GM20000 (cell line): Measurements from ENCODE around the gene MTTP.

ENCODE experiments used
- DNase-seq: peaks from one replicate; pipeline ENCODE4 v3.0.0; 2012; ENCODE audit warnings: low spot score
- TF ChIP-seq, protein P1 (sequence below): IDR thresholded peaks from 2 replicates; pipeline ENCODE4 v1.5.1; 2012; ENCODE audit warnings: mild to moderate bottlenecking, control low read depth; ENCODE audit errors: extremely low read depth, missing control alignments

Gene MTTP

DNA sequence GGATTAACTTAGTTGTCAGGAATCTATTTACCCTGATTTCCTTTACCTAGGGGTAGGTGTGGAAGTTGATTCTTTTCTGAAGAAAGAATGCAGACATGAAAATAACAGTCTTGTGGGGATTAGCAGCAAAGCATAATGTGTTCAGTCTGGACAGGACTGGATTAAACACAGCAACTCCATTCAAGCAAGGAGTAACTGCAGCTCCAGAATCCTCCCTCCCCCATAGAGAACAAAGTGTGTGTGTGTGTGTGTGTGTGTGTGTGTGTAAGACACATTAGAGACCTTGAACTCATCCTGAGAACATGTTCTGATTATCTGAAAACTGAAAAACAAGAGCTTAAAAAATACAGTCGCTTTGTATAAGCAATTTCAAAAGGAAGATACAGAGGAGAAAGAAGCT is 73.7 kb downstream of the MTTP start:
- no peak for DNase-seq
- TF ChIP-seq, protein P1, sequence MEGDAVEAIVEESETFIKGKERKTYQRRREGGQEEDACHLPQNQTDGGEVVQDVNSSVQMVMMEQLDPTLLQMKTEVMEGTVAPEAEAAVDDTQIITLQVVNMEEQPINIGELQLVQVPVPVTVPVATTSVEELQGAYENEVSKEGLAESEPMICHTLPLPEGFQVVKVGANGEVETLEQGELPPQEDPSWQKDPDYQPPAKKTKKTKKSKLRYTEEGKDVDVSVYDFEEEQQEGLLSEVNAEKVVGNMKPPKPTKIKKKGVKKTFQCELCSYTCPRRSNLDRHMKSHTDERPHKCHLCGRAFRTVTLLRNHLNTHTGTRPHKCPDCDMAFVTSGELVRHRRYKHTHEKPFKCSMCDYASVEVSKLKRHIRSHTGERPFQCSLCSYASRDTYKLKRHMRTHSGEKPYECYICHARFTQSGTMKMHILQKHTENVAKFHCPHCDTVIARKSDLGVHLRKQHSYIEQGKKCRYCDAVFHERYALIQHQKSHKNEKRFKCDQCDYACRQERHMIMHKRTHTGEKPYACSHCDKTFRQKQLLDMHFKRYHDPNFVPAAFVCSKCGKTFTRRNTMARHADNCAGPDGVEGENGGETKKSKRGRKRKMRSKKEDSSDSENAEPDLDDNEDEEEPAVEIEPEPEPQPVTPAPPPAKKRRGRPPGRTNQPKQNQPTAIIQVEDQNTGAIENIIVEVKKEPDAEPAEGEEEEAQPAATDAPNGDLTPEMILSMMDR: no peak

DNA sequence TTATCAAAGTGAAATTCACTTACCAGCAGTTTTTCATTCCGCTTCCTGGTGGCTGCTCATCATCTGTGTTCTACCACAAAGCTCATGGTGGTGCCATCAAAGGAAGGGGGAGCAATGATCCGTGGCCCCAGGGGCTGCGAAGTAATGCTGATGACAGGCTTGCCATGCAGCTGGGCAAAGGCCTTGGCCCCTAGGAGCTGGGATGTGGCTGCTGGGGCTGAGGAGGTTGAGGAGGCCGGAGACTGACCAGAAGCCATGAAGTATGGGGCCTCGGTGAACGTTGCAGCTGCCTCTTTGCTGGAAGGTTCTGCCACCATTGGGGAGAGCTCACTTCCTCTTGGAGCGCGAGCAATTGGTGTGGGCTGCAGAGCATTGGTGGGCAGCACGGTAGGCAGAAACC is 74.6 kb downstream of the MTTP start:
- TF ChIP-seq, protein P1: no peak
- DNase-seq: no peak

DNA sequence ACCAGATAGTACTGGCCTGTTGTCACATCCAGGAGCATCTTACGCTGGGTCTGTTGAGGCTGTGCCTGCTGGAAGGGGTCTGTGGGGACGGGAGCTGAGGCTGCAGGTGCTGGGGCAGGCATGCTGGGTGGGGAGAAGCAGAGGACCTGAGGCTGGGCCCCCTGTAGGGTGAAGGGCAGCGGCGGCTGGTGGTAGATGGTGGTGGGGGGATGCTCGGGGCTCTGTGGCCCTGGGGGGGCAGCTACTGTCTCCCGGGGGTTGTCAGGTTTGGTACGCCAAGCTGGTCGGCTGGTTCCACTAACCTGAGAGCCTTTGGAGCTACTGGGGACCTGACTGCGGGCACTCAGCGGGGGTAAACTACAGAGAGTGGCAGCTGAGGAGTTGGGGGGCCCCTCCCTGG is 75.2 kb downstream of the MTTP start:
- TF ChIP-seq, protein P1: no peak
- no peak for DNase-seq

DNA sequence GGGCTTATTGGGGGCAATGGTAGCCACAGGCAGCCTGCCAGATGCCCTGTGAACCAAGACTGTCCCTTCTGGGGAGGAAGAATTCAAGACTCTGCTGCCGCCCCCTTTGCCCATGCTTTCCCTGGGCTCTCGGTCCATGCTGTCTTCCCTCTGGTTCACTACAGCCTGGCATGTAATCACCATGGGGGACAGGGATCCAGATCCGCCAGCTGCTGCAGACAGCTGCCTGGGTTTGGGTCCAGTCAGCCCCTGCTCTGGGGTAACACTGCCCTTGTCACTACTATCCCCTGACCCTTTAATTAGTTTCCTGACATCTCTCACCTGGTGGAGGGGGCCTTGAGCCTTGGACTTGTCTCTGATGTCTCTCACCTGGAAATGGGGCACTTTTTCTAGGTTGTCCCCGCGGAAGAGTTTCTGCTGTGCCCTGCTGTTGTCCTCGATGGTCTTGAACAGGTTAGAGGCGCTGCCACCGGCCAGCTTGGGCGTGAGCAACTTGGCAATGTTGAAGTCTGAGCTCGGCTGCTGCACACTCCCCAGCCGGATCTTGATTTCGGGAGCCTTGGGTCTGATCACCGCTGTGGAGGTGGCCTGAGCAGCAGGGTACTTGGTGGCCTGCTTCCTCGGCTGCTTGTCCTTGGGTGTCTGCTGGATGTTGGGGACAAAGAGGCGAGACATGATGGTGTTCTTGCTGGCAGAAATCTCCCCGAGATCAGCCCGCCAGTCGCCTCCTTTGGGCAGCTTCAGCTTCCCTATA is 76.6 kb downstream of the MTTP start:
- DNase-seq: no peak
- TF ChIP-seq, protein P1: no peak

DNA sequence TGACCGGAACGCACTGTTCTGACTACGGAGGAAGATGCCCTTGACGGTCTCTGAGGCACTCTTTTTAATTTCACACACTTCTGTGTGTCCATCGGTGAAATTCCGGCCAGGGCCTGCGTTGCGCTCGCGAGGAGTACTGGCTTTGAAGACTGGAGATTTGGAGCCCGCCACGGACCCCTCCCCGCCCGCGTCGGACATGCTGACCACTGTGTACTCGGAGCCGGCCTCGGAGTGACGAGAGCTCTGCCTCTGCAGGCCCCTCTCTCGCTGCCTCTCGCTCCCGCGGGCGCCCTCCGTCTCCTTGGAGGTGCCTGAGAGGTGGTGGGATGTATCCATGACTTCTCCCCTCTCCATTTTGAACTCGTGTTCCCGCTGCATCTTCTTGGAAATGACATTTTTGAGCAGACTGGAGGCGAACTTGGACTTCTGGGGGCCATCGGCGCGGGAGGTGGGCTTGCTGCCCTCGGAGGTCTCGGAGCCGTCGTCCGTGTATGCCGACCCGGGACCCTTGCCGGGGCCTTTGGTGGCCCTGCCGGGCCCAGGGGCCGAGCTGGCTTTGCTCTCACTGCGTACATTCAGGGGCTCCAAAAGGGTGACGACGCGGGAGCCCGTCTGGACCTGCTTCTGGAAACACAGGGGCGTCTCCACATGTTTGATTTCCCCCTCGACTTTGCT is 77.3 kb downstream of the MTTP start:
- TF ChIP-seq, protein P1: no peak
- no peak for DNase-seq

DNA sequence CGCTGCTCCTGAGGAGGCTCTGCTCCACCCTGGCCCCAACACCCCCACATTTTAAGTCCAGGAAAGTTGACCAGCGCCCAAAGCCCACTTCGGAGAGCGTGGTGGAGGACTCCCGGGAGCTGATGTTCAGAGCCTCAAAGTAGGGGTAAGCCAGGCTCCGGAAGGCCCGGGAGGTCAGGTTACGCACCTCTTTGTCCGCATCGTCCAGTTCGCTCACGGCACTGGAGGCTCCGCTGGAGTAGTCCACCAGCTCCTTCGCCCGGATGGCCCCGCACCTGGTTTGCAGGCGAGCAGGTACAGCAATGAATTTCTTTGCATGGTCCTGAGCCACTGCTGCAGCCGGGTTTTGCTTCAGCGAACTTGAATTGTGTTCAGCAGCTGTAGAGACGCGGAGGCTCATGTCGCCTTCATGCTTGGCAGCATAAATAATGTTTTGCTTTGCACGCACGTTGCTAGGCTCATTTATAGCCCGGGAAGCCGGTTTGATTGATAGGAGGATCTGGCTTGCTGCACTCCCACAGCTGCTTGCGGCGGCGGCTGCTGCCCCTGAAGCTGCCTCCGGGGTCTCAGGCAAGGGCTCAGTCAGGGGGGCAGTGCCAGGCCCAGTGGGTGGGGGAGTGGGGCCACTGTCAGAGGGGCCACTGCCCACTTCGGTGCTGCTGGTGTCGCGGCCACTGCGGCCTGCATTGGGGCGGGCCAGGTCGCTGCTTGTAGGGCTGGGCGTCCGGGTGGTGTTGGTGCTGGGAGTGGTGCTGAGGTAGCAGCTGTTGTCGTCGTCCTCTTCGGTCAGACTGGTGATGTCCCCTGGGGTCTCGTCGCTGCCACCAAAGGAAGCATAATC is 78.2 kb downstream of the MTTP start:
- no peak for DNase-seq
- TF ChIP-seq, protein P1: no peak

DNA sequence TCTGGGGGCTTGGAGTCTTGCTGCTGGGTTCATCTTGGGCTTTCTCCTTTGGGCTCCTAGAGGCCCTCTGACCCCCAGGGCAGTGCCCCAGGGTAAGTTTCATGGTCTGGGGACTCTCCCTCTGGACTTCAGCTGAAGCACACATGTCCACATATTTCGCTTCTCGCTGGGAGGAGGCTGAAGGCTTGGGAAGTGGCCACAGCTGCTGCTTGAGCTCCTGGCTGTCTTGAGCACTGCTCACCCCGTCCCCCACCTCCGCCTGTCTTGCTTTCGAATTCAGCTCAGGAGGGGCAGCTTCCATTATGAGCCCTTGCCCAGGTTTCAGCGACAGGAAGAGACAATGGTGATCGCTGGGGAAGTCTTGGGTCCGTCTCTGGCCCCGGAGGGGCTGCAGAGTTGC is 79.3 kb downstream of the MTTP start:
- TF ChIP-seq, protein P1: no peak
- no peak for DNase-seq
